HG03159 (cell line): ENCODE results near the gene CHST3.
"Not testable (repeated sequence)": the region's sequence is repeated elsewhere in the genome, so short reads cannot be mapped to it uniquely, and the experiment has no call there.

Experiments
- ATAC-seq: cut with Tn5 transposase; IDR thresholded peaks from one replicate; pipeline ENCODE4 v1.9.1; 2021; ENCODE audit warnings: mild to moderate bottlenecking, moderate library complexity; ENCODE audit not compliant: unreplicated experiment

Gene CHST3

GRCh38 chr10:71985542-71986250 is 21.5 kb downstream of the CHST3 start:
- no peak for ATAC-seq

- ATAC-seq: not testable (repeated sequence)
Observed at GRCh38 chr10:71988895-71989294, 24.7 kb downstream of the CHST3 start.

DNA sequence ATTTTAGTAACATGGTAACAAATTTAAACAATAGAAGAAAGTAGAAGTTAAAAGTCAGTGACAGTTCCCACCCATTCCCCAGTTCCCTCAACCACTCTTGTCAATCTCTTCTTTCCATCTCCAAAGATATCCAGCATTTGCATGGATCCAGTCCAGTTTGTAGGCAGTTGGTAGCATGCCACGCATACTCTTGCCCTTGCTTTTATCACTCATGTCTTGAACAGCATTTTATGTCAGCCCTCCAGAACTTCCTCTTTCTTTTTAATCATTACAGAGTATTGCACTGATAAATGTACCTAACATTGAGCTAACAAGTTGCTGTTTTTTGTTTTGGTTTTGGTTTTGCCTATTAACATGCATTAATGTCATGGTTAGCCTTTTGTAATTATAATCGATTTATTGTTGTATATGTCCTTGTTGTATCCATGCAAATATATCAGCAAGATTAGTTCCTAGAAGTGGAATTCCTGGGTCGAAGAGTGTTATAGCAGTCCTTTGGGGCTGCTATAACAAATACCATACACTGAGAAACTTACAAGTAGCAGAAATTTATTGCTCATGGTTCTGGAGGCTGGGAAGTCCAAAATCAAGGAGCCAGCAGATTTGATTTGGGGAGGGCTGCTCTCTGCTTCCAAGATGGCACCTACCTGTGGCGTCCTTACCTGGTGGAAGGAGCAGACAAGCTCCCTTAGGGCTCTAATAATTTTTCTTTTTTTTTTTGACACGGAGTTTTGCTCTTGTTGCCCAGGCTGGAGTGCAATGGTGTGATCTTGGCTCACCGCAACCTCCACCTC is 25.7 kb downstream of the CHST3 start:
- ATAC-seq: no peak

DNA sequence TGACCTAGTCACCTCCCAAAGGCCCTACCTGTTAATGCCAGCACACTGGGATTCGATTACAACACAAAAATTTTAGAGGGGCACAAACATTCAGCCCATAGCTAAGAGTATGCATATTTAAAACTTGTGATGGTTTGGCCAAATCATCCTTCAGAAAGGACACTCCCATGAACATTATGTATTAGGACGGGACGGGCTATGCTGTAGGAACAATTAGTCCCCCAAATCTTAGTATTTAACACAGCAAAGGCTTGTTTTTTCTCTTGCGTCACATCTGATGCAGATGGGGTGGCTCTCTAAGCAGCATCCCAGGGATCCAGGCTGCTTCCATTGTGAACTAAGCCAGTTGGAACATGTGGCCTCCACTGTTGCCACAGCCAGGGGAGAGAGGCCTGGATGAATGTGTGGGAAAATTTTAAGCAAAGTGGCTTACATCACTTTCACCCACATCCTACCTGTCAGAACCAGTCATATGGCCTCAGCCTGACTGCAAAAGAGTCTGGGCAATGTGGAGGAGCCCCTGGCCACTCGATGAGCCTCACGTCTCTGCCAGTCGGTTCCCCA is 26.6 kb downstream of the CHST3 start:
- ATAC-seq: no peak

DNA sequence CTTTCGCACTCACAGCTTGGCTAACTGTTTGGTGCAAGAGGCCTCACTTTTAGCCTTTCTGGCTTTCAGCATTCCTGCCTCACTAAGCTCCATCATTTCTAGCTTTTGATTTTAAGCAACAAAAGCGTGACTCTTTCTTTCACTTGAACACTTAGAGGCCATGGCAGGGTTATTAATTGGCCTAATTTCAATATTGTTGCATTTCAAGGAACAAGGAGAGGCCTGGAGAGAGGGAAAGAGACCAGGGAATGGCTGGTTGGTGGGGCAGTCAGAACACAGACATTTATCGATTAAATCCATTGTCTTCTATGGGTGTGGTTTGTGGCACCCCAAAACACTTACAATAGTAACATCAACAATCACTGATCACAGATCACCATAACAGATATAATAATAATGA is 31.3 kb downstream of the CHST3 start:
- no peak for ATAC-seq

GRCh38 chr10:71995887-71996575 is 31.8 kb downstream of the CHST3 start:
- ATAC-seq: no peak

DNA sequence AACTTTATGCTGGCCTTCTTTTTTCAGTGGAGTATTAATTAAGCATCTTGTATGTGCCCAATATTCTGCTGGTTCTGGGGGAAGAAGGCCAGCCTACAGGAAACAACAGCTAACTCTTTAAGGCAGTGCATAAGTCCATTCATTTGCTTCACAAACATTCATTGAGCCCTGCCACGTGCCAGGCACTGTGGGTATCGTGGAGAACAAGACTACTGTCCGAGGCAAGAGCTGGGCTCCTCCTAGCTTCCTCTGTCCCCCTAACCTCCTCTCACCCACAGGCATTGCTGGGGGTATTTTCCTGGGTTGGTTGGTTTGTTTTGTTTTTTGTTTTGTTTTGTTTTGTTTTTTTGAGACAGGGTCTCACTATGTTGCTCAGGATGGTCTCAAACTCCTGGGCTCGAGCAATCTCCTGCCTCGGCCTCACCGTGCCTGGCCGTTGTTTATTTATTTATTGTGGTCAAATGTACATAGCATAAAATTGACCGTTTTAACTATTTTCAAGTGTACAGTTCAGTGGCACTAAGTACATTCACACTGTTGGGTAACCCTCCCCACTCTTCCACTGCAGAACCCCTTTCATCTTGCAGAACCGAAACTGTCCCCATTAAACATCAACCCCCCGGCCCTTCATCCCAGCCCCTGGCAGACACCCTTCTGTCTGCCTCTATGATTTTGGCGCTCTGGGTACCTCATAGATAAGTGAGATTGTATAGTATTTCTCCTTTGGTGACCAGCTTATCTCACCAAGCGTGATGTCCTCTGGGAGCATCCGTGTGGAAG is 32.6 kb downstream of the CHST3 start:
- no peak for ATAC-seq

- ATAC-seq: no peak
Observed at GRCh38 chr10:71998119-71998839, 34.1 kb downstream of the CHST3 start.

GRCh38 chr10:71998840-71999194 is 34.6 kb downstream of the CHST3 start:
- no peak for ATAC-seq

- ATAC-seq: no peak
Observed at GRCh38 chr10:71999360-72000072, 35.3 kb downstream of the CHST3 start.

- ATAC-seq: no peak
Observed at GRCh38 chr10:72000073-72001032, 36.2 kb downstream of the CHST3 start.

- ATAC-seq: no peak
Observed at GRCh38 chr10:72001033-72001395, 36.8 kb downstream of the CHST3 start.

- ATAC-seq: no peak
Observed at GRCh38 chr10:72002354-72003295, 38.4 kb downstream of the CHST3 start.

- no peak for ATAC-seq
Observed at GRCh38 chr10:72006026-72006425, 41.8 kb downstream of the CHST3 start.

GRCh38 chr10:72007246-72007892 is 43.2 kb downstream of the CHST3 start:
- ATAC-seq: no peak

DNA sequence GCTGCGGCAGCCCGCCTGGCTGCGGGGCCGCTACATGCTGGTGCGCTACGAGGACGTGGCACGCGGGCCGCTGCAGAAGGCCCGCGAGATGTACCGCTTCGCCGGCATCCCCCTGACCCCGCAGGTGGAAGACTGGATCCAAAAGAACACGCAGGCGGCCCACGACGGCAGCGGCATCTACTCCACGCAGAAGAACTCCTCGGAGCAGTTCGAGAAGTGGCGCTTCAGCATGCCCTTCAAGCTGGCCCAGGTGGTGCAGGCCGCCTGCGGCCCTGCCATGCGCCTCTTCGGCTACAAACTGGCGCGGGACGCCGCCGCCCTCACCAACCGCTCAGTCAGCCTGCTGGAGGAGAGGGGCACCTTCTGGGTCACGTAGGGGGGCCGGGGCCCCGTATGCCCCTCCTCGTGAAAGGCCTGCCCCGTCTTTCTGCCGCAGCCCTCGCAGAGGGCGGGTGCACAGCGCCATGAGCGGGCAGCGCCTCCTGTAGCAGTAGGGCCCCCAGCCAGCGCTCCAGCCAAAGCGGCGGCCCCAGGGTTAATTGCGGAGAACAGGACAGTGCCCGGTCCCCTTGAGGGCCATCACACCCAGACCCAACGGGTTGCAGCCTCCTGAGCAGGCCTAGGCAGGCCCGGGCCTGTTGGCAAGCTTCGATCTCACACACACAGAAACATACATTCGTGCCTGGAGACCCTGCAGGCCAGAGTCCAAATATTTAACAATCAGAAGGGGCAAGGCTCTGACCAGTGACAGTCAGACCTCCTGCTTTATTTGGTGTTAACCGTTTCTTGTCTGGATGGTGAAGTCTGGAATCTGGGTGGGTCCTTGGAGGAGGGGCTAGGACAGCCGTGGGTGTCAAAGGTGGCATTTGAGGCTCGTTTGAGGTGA is 44.1 kb downstream of the CHST3 start:
- no peak for ATAC-seq
